GM12892 (cell line): ENCODE results near the gene DAAM1. TPM values are rescaled to one million over a fixed set of nuclear protein-coding genes. Genes with fewer than 3 reads are reported as not detected.

Experiments used
- DNase-seq: peaks from one replicate; pipeline ENCODE4 v3.0.0; 2011; ENCODE audit not compliant: insufficient read length
- FAIRE-seq: peaks from 2 replicates; lab custom pipeline; 2011; peaks lifted over from hg19 to GRCh38; lab: Jason Lieb, UNC
- POLR2A ChIP-seq: IDR thresholded peaks from 2 replicates; pipeline ENCODE4 v1.6.1; 2011; ENCODE audit warnings: low read depth, low read length, control low read depth
- POLR2AphosphoS5 ChIP-seq: IDR thresholded peaks from 2 replicates; pipeline ENCODE4 v1.6.1; 2011; ENCODE audit warnings: low read depth, low read length, control low read depth
- TAF1 ChIP-seq: IDR thresholded peaks from 2 replicates; pipeline ENCODE4 v1.6.1; 2011; ENCODE audit warnings: low read depth, mild to moderate bottlenecking, control low read depth, low read length, borderline replicate concordance
- polyA plus RNA-seq: library from polyadenylated mRNA; unstranded; fragments of >200 nt; gene quantifications from one replicate; pipeline ENCODE4 v1.2.1, GENCODE V29; 2012; ENCODE audit warnings: missing spikeins, inconsistent platforms; ENCODE audit not compliant: missing spikeins

DAAM1 gene
- 9.7 TPM for polyA plus RNA-seq

- TF ChIP-seq POLR2AphosphoS5 (peak; percentile 38; the same call in 1 of the 2 replicates), TAF1 (0 out of 2 replicates have a peak, but pooled peaks have one; percentile 40), POLR2A (peak; percentile 76)
- DNase-seq, result peak; percentile 74
- peak; percentile 96 for FAIRE-seq
Measured at GRCh38 chr14:59188461-59189090, at the start of gene DAAM1. Gene DAAM1, plus strand, starts transcription at chr14:59188667. Its CDS starts 74,811 bp downstream, at chr14:59263478.

- no peak for FAIRE-seq
Measured at GRCh38 chr14:59139324-59139723, 49.1 kb upstream of the DAAM1 start.

DNA sequence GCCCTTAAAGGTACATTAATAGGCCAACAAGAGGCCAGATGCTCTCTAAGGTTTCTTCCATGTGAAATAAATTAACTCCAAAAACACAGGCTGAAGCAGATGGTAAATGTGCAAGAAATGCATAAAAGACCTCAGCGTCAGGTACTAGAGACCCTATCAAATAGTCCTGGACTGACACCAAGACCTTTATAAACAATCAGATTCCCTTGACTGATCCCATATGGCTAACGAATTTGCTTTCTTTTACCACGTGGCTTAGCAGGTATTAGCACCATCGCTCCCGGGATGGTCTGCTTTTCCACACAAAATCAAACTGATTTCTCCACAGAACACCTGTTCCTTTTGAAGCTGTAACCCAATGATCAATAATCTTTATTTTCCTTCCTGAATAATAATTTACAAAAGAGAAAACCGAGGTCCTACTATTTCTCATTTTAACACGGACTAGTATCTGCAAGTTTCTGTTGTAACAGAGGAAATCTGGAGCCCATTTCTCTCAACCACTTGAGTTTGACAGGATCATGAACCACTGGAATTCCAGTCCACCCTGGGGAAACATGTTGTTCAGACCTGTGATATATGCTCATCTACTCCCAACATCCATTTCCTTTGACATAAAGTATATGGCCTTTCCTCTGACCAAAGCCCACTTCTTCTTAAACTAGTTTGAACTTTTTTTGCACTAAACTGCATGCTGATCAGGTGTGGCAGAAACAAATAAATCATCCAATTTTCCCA is 48.2 kb upstream of the DAAM1 start:
- DNase-seq (no peak), FAIRE-seq (no peak)
- no peak for TF ChIP-seq POLR2A
- TF ChIP-seq POLR2AphosphoS5, result no peak
- TF ChIP-seq TAF1, result no peak

More at GRCh38 chr14:59139324-59139723, 49.1 kb upstream of the DAAM1 start:
- no peak for TF ChIP-seq POLR2A
- no peak for TF ChIP-seq POLR2AphosphoS5
- no peak for TF ChIP-seq TAF1
- DNase-seq, result no peak

DNA sequence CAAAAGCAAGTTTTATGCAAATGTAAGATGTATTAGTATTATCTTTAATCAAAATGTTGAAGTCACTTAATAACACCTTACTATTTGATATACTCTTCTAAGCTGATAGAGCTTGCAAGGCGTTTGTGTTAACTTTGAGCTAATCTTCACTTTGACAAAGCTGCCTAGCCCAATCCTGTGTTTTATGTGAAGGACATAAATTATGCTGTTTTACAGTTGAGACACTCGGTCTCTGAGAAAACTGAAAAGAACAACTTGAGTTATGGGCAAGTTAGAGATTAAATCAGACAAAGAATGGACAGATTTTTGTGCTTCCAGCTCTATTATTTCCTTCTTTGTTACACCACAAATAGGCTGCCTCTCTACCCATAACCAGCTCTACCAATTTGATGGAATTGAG is 42.0 kb upstream of the DAAM1 start:
- DNase-seq, result no peak
- TF ChIP-seq TAF1 (no peak), POLR2A (no peak), POLR2AphosphoS5 (no peak)
- no peak for FAIRE-seq

GRCh38 chr14:59147007-59147406 is 41.5 kb upstream of the DAAM1 start:
- TF ChIP-seq TAF1 (no peak), POLR2AphosphoS5 (no peak), POLR2A (no peak)
- DNase-seq (no peak), FAIRE-seq (no peak)

GRCh38 chr14:59148334-59148900 is 40.0 kb upstream of the DAAM1 start:
- peak; percentile 17 for FAIRE-seq
- TF ChIP-seq POLR2AphosphoS5, result no peak
- no peak for TF ChIP-seq POLR2A
- TF ChIP-seq TAF1, result no peak
- DNase-seq, result no peak

DNA sequence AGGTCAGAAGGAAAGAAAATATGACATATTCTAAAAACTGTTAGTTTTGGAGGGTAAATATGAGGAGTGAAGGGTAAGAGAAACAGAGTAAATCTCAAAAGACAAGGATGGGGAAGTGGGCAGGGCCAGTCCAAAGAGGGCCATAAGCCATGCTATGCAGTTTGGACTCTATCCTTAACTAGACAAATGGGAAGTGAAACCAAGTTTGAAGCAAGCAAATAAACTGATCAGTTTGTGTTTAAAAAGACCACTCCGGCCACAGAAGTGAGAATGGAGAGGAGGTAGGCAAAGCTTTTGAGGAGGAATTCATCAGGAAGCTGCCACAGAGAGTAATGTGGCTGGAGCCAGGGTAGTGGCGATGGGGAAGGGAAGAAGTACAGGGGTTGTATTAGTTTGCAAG is 37.5 kb upstream of the DAAM1 start:
- TF ChIP-seq TAF1, result no peak
- TF ChIP-seq POLR2A, result no peak
- no peak for TF ChIP-seq POLR2AphosphoS5
- no peak for DNase-seq
- no peak for FAIRE-seq

GRCh38 chr14:59154373-59154772 is 34.1 kb upstream of the DAAM1 start:
- TF ChIP-seq TAF1, result no peak
- no peak for TF ChIP-seq POLR2A
- TF ChIP-seq POLR2AphosphoS5, result no peak
- FAIRE-seq (no peak), DNase-seq (no peak)

DNA sequence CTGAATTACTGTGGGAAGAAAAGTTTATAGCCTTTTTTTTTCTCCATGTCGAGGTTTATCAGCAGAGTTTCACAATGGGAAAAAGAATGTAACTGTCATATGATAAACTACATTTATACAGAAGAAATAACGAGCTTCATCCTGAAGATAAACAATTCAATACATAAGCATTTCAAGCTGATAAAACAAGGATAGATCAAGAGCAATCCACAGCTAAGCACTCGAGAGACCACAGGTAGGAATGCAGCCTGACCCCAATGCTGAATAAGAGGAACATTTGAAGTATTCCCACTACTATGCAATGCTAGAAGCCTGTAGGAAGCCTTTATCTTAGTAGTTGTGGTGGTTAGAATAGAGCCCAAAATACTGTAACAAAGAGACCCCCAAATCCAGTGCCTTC is 32.6 kb upstream of the DAAM1 start:
- FAIRE-seq, result no peak
- TF ChIP-seq POLR2AphosphoS5 (no peak), TAF1 (no peak), POLR2A (no peak)
- no peak for DNase-seq

- no peak for TF ChIP-seq POLR2A
- DNase-seq (no peak), FAIRE-seq (no peak)
Measured at GRCh38 chr14:59159169-59159568, 29.3 kb upstream of the DAAM1 start.

DNA sequence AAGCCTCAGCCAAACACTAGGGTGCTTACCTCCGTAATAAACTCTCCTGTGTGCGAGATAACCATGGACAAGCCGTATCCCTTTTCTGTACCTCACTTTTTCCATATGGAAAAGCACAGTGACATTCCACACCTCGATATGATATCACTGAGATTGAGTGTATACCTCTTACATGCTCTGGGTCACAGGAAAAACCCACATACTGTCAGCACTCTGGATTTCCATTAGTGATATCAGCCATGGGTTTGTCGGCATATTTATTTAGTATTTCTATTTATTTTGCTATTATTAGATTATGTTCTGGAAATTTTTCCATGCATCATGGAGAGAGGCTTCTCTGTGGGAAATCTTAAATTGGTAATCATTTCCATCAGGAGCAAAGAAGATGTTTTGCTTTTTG is 28.0 kb upstream of the DAAM1 start:
- no peak for FAIRE-seq
- DNase-seq, result no peak
- TF ChIP-seq POLR2A (no peak), POLR2AphosphoS5 (no peak), TAF1 (no peak)

DNA sequence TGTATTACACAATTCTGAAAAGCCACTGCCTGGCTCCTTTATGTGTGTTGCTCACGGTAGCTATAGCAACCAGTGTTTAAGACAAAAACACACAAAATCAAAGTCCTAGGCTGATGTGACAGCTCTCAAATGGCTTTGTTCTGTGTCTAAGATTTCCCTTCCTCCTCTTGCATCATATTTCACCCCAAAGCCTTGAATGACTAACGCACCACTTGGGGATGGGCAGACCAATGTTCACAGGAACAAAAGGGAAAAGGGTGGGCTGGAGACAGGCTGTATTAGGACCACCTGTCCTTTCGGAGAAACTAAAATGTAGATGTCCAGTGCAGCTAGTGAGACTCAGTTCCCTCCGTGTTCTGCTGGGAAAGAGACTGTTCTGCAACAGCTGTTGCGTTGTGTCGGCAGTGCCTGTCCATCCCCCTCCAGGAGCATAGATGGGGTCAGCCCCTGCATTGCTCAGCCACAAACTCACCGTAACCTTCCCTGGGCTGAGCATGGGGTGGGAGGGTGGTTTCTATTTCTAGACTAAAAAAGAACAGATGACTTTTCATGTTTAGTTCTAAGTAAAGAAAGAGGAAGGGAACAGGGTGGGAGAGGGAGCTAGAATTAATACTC is 26.8 kb upstream of the DAAM1 start:
- TF ChIP-seq POLR2A (no peak), POLR2AphosphoS5 (no peak), TAF1 (no peak)
- DNase-seq (peak; percentile 9), FAIRE-seq (no peak)
